Measurements from ENCODE around the gene RPAIN. TPM values are rescaled to one million over a fixed set of nuclear protein-coding genes. Genes with fewer than 3 reads are reported as not detected.

The RPAIN gene, protein sequence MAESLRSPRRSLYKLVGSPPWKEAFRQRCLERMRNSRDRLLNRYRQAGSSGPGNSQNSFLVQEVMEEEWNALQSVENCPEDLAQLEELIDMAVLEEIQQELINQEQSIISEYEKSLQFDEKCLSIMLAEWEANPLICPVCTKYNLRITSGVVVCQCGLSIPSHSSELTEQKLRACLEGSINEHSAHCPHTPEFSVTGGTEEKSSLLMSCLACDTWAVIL
- 10 to 100 TPM; 27.3 to 54.2 (median 30.9) TPM for polyA plus RNA-seq
- long read RNA-seq, donor 1: 0 reads
- long read RNA-seq, donor 2, transcript RPAIN-211 (3 exons, 597 nt): major isoform, 5 of 52 reads
- long read RNA-seq, donor 2, partial matches to known transcripts: 35 of 52 reads
- long read RNA-seq, donor 2, other reads (novel, unspliced or antisense): 0 of 52 reads
- long read RNA-seq, donor 3, transcript RPAIN-205 (4 exons, 1,057 nt): minor isoform, 6 of 28 reads
- long read RNA-seq, donor 3, transcript RPAIN-203 (7 exons, 1,535 nt): major isoform, 7 of 28 reads
- long read RNA-seq, donor 3, partial matches to known transcripts: 0 of 28 reads
- long read RNA-seq, donor 3, other reads (novel, unspliced or antisense): 0 of 28 reads
- long read RNA-seq, donor 4, partial matches to known transcripts: 0 of 2 reads
- long read RNA-seq, donor 4, other reads (novel, unspliced or antisense): 0 of 2 reads
- long read RNA-seq, donor 5, partial matches to known transcripts: 0 of 8 reads
- long read RNA-seq, donor 5, other reads (novel, unspliced or antisense): 0 of 8 reads
- long read RNA-seq, donor 6, transcript RPAIN-205 (4 exons, 1,057 nt): minor isoform, 5 of 207 reads
- long read RNA-seq, donor 6, transcript RPAIN-203 (7 exons, 1,535 nt): major isoform, 6 of 207 reads
- long read RNA-seq, donor 6, partial matches to known transcripts: 92 of 207 reads
- long read RNA-seq, donor 6, other reads (novel, unspliced or antisense): 97 of 207 reads
- long read RNA-seq, donor 7, transcript RPAIN-205 (4 exons, 1,057 nt): major isoform, 57 of 93 reads
- long read RNA-seq, donor 7, transcript RPAIN-203 (7 exons, 1,535 nt): minor isoform, 20 of 93 reads
- long read RNA-seq, donor 7, transcript RPAIN-201 (5 exons, 815 nt): minor isoform, 8 of 93 reads
- long read RNA-seq, donor 7, partial matches to known transcripts: 0 of 93 reads
- long read RNA-seq, donor 7, other reads (novel, unspliced or antisense): 0 of 93 reads
- long read RNA-seq, donor 8, partial matches to known transcripts: 0 of 5 reads
- long read RNA-seq, donor 8, other reads (novel, unspliced or antisense): 0 of 5 reads
- long read RNA-seq, donor 9, partial matches to known transcripts: 0 of 12 reads
- long read RNA-seq, donor 9, other reads (novel, unspliced or antisense): 0 of 12 reads
- long read RNA-seq, donor 10, transcript RPAIN-203 (7 exons, 1,535 nt): minor isoform, 6 of 39 reads
- long read RNA-seq, donor 10, transcript RPAIN-205 (4 exons, 1,057 nt): major isoform, 14 of 39 reads
- long read RNA-seq, donor 10, transcript RPAIN-211 (3 exons, 597 nt): minor isoform, 5 of 39 reads
- long read RNA-seq, donor 10, partial matches to known transcripts: 0 of 39 reads
- long read RNA-seq, donor 10, other reads (novel, unspliced or antisense): 0 of 39 reads

- Histone ChIP-seq H3K4me1 (ENCODE audit: control insufficient read depth in 3 of 3, insufficient read depth in 2 of 3, low read depth in 1 of 3, low read length in 2 of 3) (peaks cover 2 to 16% (median 3%) of the 10 kb centered on the region in 3 donors), H3K9me3 (ENCODE audit: control insufficient read depth in 2 of 2, insufficient read depth in 1 of 2, low read depth in 1 of 2, low read length in 1 of 2) (no peaks in the 10 kb centered on the region), H3K27ac (ENCODE audit: low read depth in 1 of 3, low read length in 2 of 3) (peak within 1 kb of the TSS; percentile 89 to 98 (median 97)), H3K27me3 (ENCODE audit: control insufficient read depth in 3 of 3, insufficient read depth in 3 of 3, low read length in 3 of 3) (no peaks in the 10 kb centered on the region), H3K4me3 (ENCODE audit: low read depth in 1 of 3, low read length in 3 of 3) (peak within 1 kb of the TSS; percentile 72 to 89 (median 88)), H3K36me3 (ENCODE audit: control insufficient read depth in 3 of 3, insufficient read depth in 2 of 3, low read depth in 1 of 3, low read length in 3 of 3) (peaks cover 3 to 31% (median 4%) of the 10 kb centered on the region in 3 donors)
- WGBS, 3 donors: 0 to 1% (median 1%) methylated on average over 41 of the region's 41 CpGs
- no peak for FAIRE-seq
- DNase-seq: peak; percentile 93 to 96
Measured at GRCh38 chr17:5419959-5420653, at the start of gene RPAIN. RPAIN (plus strand) TSS chr17:5420182; CDS start chr17:5420211, 29 bp downstream.

GRCh38 chr17:5370411-5370810 is 49.6 kb upstream of the RPAIN start:
- no peaks in the 10 kb centered on the region for H3K9me3 ChIP-seq (ENCODE audit: control insufficient read depth in 2 of 2, insufficient read depth in 1 of 2, low read depth in 1 of 2, low read length in 1 of 2)
- H3K4me1 ChIP-seq (ENCODE audit: control insufficient read depth in 3 of 3, insufficient read depth in 2 of 3, low read depth in 1 of 3, low read length in 2 of 3): no peaks in the 10 kb centered on the region
- H3K36me3 ChIP-seq (ENCODE audit: control insufficient read depth in 3 of 3, insufficient read depth in 2 of 3, low read depth in 1 of 3, low read length in 3 of 3): peaks cover 5 to 53% (median 7%) of the 10 kb centered on the region in 3 donors
- no peak overlapping the region for H3K27ac ChIP-seq (ENCODE audit: low read depth in 1 of 3, low read length in 2 of 3)
- H3K27me3 ChIP-seq (ENCODE audit: control insufficient read depth in 3 of 3, insufficient read depth in 3 of 3, low read length in 3 of 3): no peaks in the 10 kb centered on the region
- FAIRE-seq (no peak), DNase-seq (no peak)
- 89 to 92% (median 91%) methylated on average over 4 of the region's 4 CpGs for WGBS, 3 donors
- no peak overlapping the region for H3K4me3 ChIP-seq (ENCODE audit: low read depth in 1 of 3, low read length in 3 of 3)

- Histone ChIP-seq H3K27ac (ENCODE audit: low read depth in 1 of 3, low read length in 2 of 3) (no peak overlapping the region), H3K27me3 (ENCODE audit: control insufficient read depth in 3 of 3, insufficient read depth in 3 of 3, low read length in 3 of 3) (no peaks in the 10 kb centered on the region), H3K9me3 (ENCODE audit: control insufficient read depth in 2 of 2, insufficient read depth in 1 of 2, low read depth in 1 of 2, low read length in 1 of 2) (no peaks in the 10 kb centered on the region), H3K4me1 (ENCODE audit: control insufficient read depth in 3 of 3, insufficient read depth in 2 of 3, low read depth in 1 of 3, low read length in 2 of 3) (no peaks in the 10 kb centered on the region), H3K4me3 (ENCODE audit: low read depth in 1 of 3, low read length in 3 of 3) (no peak overlapping the region), H3K36me3 (ENCODE audit: control insufficient read depth in 3 of 3, insufficient read depth in 2 of 3, low read depth in 1 of 3, low read length in 3 of 3) (peaks cover under 1 to 48% (median 10%) of the 10 kb centered on the region in 3 donors)
- WGBS, 3 donors: 81% methylated on average over 6 of the region's 6 CpGs
- no peak for DNase-seq
- no peak for FAIRE-seq
Measured at GRCh38 chr17:5373112-5373511, 46.9 kb upstream of the RPAIN start.

DNA sequence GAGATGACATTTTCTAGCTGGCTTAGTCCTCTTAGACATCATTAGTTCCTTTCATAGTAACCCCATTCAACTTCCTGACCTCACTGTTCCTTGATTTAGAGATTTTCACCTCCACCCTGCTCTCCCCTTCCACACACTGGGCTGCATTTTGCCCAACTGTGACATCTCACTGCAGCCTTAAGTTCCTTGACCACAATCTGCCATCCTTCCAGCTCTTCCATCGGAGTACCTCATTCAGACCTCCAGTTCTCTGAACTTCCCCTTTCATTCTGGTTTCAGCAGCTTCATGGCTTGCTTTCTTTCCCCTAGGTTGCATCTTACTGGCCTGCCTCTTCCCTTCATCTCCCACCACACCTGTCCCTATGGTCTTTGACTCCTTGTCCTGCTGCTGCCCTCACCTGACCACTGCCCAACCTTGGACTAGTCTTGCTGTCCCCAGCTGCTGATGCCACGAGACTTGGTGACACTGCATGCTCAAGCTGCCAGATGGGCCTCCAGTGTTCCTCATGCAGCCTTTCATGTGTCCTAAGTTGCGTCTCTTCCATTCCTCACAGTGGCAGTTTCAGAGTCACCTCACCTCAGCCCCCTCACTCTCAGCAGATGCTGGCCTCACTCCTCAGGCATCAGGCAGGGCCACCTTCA is 41.3 kb upstream of the RPAIN start:
- no peak overlapping the region for H3K27ac ChIP-seq (ENCODE audit: low read depth in 1 of 3, low read length in 2 of 3)
- H3K27me3 ChIP-seq (ENCODE audit: control insufficient read depth in 3 of 3, insufficient read depth in 3 of 3, low read length in 3 of 3): no peaks in the 10 kb centered on the region
- no peaks in the 10 kb centered on the region for H3K4me1 ChIP-seq (ENCODE audit: control insufficient read depth in 3 of 3, insufficient read depth in 2 of 3, low read depth in 1 of 3, low read length in 2 of 3)
- 90 to 97% (median 95%) methylated on average over 3 of the region's 3 CpGs for WGBS, 3 donors
- no peak for DNase-seq
- H3K36me3 ChIP-seq (ENCODE audit: control insufficient read depth in 3 of 3, insufficient read depth in 2 of 3, low read depth in 1 of 3, low read length in 3 of 3): peaks cover 18 to 64% (median 42%) of the 10 kb centered on the region in 3 donors
- FAIRE-seq: no peak
- H3K4me3 ChIP-seq (ENCODE audit: low read depth in 1 of 3, low read length in 3 of 3): no peak overlapping the region
- H3K9me3 ChIP-seq (ENCODE audit: control insufficient read depth in 2 of 2, insufficient read depth in 1 of 2, low read depth in 1 of 2, low read length in 1 of 2): no peaks in the 10 kb centered on the region

DNA sequence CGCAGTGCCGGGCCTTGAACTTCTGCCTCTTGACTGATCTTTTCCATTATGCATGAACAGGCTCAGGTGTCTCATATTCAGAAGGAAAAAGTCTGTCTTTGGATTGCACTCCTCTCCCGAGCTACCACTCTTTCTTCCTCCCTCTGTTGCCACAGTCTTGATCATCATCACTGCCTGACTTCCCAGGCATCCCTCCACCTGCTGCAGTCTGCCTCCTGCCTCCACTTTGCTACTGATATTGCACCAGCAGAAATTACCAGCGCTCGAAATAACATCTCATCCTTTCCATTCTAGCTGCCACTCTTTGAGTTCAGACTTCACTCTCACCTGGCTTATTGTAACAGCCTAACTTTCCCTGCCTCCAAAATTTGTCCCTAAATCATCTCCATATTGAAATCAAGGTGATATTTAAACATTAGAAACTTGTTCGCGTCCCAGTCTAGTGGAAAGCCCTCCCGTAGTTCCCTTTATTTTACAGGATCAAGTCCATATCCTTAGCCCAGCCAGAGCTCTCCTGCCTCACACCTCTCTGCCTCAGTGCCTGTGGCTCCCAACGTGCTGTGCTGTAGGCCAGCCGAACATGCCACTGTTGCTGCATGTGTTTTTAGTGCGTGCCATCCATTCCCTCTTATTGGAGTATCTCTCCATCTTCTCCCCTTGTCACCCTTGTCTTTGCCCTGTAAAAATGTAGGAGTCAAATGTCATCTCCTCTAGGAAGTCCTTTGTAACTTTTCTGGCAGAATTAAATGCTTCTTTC is 40.5 kb upstream of the RPAIN start:
- Histone ChIP-seq H3K27me3 (ENCODE audit: control insufficient read depth in 3 of 3, insufficient read depth in 3 of 3, low read length in 3 of 3) (no peaks in the 10 kb centered on the region), H3K4me1 (ENCODE audit: control insufficient read depth in 3 of 3, insufficient read depth in 2 of 3, low read depth in 1 of 3, low read length in 2 of 3) (no peaks in the 10 kb centered on the region), H3K27ac (ENCODE audit: low read depth in 1 of 3, low read length in 2 of 3) (no peak overlapping the region), H3K4me3 (ENCODE audit: low read depth in 1 of 3, low read length in 3 of 3) (no peak overlapping the region), H3K36me3 (ENCODE audit: control insufficient read depth in 3 of 3, insufficient read depth in 2 of 3, low read depth in 1 of 3, low read length in 3 of 3) (peaks cover 22 to 58% (median 48%) of the 10 kb centered on the region in 3 donors), H3K9me3 (ENCODE audit: control insufficient read depth in 2 of 2, insufficient read depth in 1 of 2, low read depth in 1 of 2, low read length in 1 of 2) (no peaks in the 10 kb centered on the region)
- DNase-seq (no peak), FAIRE-seq (no peak)
- WGBS, 3 donors: 88 to 93% (median 89%) methylated on average over 11 of the region's 11 CpGs

DNA sequence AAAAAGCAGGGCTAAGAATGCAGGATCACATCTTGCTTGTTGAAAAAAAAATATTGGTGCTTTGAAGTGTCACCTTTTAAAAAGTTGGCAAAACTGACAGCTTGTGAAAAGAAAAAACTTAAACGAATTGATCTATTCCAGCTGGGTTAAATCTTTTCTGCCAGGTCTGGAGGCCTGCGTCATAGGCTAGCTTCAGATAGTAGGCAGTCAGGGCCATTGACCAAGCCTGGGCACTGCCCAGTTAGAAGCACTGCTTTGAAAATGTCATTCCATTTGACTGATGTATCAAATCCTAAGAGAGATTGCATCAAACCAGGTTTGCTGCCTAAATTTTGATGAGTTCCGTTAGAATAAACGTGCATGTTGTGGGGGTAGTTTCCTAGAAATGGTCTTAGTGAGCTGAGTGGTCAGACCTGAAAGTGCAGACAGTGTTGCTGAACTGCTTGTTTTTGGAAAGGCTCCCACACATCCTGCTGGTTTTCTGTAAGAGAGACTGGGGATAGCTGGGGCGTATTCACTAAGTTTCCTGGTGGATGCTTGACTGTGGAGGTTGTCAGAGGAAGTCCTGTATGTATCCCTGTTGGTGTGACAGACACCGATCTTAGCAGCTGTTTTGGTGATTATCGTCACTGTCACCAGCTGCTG is 39.4 kb upstream of the RPAIN start:
- DNase-seq (no peak), FAIRE-seq (no peak)
- no peak overlapping the region for H3K4me3 ChIP-seq (ENCODE audit: low read depth in 1 of 3, low read length in 3 of 3)
- H3K4me1 ChIP-seq (ENCODE audit: control insufficient read depth in 3 of 3, insufficient read depth in 2 of 3, low read depth in 1 of 3, low read length in 2 of 3): no peaks in the 10 kb centered on the region
- no peaks in the 10 kb centered on the region for H3K27me3 ChIP-seq (ENCODE audit: control insufficient read depth in 3 of 3, insufficient read depth in 3 of 3, low read length in 3 of 3)
- H3K27ac ChIP-seq (ENCODE audit: low read depth in 1 of 3, low read length in 2 of 3): no peak overlapping the region
- 76 to 84% (median 84%) methylated on average over 7 of the region's 7 CpGs for WGBS, 3 donors
- no peaks in the 10 kb centered on the region for H3K9me3 ChIP-seq (ENCODE audit: control insufficient read depth in 2 of 2, insufficient read depth in 1 of 2, low read depth in 1 of 2, low read length in 1 of 2)
- H3K36me3 ChIP-seq (ENCODE audit: control insufficient read depth in 3 of 3, insufficient read depth in 2 of 3, low read depth in 1 of 3, low read length in 3 of 3): peaks cover 23 to 53% (median 49%) of the 10 kb centered on the region in 3 donors

Measured in small intestine (tissue), 16 donors.